Measurements from ENCODE around the gene USP2. TPM values are rescaled to one million over a fixed set of nuclear protein-coding genes. Genes with fewer than 3 reads are reported as not detected.

The USP2 gene
- total and polyA plus RNA-seq, 8 donors: 1.4 to 17.4 (median 2.8) TPM

DNA sequence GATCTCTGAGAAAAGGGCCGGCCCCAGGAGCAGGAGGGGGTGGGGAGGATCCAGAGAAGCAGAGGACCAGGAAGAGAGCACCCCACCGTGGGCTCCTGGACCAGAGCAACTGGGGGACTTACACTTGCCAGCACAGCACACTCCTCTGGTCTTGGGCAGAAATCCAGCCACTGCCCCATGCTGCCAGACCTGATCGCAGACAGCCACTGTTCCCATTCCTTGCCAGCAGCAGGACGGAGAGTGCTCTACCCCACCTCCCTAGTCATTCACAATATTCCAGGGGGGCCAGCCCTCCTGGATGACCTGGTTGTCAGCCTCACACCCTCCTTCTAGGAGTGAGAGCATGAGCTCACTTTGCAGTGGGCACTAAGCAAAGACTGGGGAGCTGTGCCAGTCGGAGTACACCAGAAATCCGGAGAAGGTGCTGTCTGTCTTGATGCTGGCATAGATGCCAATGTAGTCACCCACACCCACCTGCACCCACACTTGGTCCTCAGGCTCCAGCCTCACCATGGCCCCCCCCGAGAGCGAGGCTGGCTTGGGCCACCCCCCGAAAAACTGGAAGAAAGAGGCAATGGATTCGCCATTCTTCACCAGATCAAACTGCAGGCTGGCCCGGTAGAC lies 42.4 kb downstream of the USP2 start:
- peaks cover 7 to 17% (median 12%) of the 10 kb centered on the region in 4 donors for H3K36me3 ChIP-seq
- H3K27ac ChIP-seq: peak overlapping the region; percentile 66 to 96 (median 92)
- H3K4me3 ChIP-seq: peak overlapping the region; percentile 56 to 71 (median 62)
- peaks cover 58 to 75% (median 71%) of the 10 kb centered on the region in 4 donors for H3K4me1 ChIP-seq
- TF ChIP-seq POLR2AphosphoS5 (IDR thresholded peaks at IDR 0.05): no peak
- no peak for TF ChIP-seq EP300 (IDR thresholded peaks at IDR 0.05)
- no peak for TF ChIP-seq POLR2A (IDR thresholded peaks at IDR 0.05)
- TF ChIP-seq, protein P1, sequence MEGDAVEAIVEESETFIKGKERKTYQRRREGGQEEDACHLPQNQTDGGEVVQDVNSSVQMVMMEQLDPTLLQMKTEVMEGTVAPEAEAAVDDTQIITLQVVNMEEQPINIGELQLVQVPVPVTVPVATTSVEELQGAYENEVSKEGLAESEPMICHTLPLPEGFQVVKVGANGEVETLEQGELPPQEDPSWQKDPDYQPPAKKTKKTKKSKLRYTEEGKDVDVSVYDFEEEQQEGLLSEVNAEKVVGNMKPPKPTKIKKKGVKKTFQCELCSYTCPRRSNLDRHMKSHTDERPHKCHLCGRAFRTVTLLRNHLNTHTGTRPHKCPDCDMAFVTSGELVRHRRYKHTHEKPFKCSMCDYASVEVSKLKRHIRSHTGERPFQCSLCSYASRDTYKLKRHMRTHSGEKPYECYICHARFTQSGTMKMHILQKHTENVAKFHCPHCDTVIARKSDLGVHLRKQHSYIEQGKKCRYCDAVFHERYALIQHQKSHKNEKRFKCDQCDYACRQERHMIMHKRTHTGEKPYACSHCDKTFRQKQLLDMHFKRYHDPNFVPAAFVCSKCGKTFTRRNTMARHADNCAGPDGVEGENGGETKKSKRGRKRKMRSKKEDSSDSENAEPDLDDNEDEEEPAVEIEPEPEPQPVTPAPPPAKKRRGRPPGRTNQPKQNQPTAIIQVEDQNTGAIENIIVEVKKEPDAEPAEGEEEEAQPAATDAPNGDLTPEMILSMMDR (IDR thresholded peaks at IDR 0.05): no peak
- intact Hi-C loops (cut with DNase I; ENCODE audit: low total_unique reads): no loop called here
- 26 to 53% (median 49%) methylated on average over 10 to 11 of the region's 11 CpGs for WGBS, 5 donors
- no peaks in the 10 kb centered on the region for H3K9me3 ChIP-seq
- DNase-seq: peak in 1 of 2 donors; percentile 57
- H3K27me3 ChIP-seq: peaks cover 0 to 47% (median 21%) of the 10 kb centered on the region in 3 donors

DNA sequence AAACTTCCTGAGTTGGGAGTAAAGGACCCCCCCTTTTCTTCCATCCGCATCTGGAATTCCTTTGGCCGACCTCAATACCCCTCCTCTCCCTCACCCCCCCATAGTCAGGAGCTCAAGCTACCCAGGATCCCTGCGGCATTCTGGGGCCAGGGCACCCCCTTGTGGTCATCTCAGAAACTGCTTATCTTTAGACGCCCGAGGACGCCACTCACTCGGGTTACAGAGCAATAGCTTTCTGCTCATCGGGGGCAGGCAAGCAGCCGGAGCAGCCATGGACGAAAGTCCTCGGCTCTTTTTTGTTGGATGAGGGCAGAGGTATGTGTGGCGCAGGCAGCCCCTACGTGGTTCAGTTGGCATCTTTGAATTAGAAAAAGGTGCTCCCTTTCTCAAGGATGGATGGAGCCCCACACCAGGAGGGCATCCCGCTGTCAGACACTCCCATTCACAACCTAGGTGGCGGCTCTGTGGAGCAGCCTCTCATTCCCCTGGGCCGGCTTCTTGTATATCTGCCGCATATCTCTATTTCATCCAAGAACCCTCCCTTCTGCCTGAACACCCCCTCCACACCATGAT lies 43.1 kb downstream of the USP2 start:
- TF ChIP-seq, protein P1 (IDR thresholded peaks at IDR 0.05): peak in 5 of 7 experiments; percentile 51 to 86 (median 71)
- TF ChIP-seq POLR2A (IDR thresholded peaks at IDR 0.05) (no peak), EP300 (IDR thresholded peaks at IDR 0.05) (no peak), POLR2AphosphoS5 (IDR thresholded peaks at IDR 0.05) (no peak)
- 17 to 26% (median 23%) methylated on average over 17 of the region's 17 CpGs for WGBS, 5 donors
- no peaks in the 10 kb centered on the region for H3K9me3 ChIP-seq
- H3K4me1 ChIP-seq: peaks cover 61 to 82% (median 73%) of the 10 kb centered on the region in 4 donors
- peaks cover 7 to 17% (median 12%) of the 10 kb centered on the region in 4 donors for H3K36me3 ChIP-seq
- peak overlapping the region; percentile 56 to 71 (median 62) for H3K4me3 ChIP-seq
- peak overlapping the region; percentile 9 to 96 (median 92) for H3K27ac ChIP-seq
- DNase-seq: peak; percentile 75 to 94
- intact Hi-C loops (cut with DNase I; ENCODE audit: low total_unique reads): no loop called here
- peaks cover 0 to 43% (median 21%) of the 10 kb centered on the region in 3 donors for H3K27me3 ChIP-seq

DNA sequence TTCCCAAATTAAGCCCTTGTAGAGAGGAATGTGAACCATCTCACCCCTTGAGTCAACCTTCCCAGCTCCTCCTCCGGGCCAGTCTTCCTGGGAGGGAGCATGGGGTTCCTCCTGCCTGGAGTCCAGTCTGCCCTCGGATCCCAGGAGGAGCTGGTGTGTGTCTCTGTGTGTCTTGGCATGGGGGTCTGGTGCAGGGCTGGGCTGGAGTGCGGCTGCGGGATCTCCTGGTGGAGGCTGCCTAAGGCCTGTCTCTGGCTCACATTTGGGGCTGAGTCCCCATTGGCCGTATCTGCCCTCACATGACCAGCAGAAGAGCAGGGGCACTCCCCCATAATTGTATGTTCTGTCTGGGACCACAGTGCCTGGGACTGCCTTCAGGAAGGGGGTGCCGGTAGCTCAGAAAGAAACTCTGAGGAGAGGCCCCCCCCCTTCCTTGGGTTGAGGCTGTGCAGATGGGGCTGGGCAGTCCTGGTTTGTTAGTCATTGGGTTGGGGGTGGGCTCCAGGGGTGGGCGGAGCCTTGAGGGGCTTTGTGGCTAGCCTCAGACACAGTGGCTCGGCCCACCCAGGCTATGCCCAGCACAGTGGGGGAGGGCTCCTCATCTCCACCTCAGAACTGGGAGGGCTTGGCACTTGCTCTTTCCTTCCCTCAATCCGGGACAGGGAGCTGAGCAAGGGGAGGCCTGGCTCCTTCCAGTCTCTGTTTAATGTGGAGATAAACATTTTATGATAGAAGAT lies 43.7 kb downstream of the USP2 start:
- Histone ChIP-seq H3K27ac (peak overlapping the region; percentile 49 to 96 (median 92)), H3K4me3 (peak overlapping the region in 2 of 4 donors; percentile 56 to 71), H3K4me1 (peaks cover 61 to 82% (median 73%) of the 10 kb centered on the region in 4 donors), H3K36me3 (peaks cover 7 to 17% (median 12%) of the 10 kb centered on the region in 4 donors), H3K9me3 (no peaks in the 10 kb centered on the region), H3K27me3 (peaks cover 0 to 42% (median 21%) of the 10 kb centered on the region in 3 donors)
- 33 to 66% (median 58%) methylated on average over 6 to 9 of the region's 9 CpGs for WGBS, 5 donors
- DNase-seq: peak in 1 of 2 donors; percentile 89
- no peak for TF ChIP-seq POLR2A (IDR thresholded peaks at IDR 0.05)
- no peak for TF ChIP-seq POLR2AphosphoS5 (IDR thresholded peaks at IDR 0.05)
- TF ChIP-seq, protein P1 (IDR thresholded peaks at IDR 0.05): no peak
- TF ChIP-seq EP300 (IDR thresholded peaks at IDR 0.05): no peak
- intact Hi-C loops (cut with DNase I; ENCODE audit: low total_unique reads): no loop called here
